NCI-H2171 (cell line): ENCODE results near the gene HTR2B.
"Not testable (repeated sequence)": the region's sequence is repeated elsewhere in the genome, so short reads cannot be mapped to it uniquely, and the experiment has no call there.

Source experiments
- DNase-seq: peaks from one replicate; lab custom pipeline; 2025; lab: John Stamatoyannopoulos, UW

The HTR2B gene

DNA sequence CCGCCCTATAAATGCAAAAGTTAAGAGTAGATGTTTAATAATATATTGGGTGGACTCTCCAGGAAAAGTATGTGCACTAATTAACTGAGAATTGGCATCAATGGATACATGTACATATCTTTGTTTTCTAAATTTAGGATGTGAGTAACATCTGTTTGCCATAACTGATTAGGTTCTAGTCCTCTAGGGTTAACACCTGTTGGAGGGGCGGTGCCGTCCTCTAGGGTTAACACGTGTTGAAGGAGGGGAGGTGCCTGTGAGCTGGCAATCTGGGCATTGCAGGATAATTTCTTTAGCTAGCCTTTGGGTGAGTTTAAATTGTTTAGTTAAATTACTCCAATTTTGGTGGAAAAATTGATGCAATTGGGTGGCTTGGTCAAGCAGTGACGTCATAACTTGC lies 30.9 kb downstream of the HTR2B start:
- DNase-seq: no peak

DNA sequence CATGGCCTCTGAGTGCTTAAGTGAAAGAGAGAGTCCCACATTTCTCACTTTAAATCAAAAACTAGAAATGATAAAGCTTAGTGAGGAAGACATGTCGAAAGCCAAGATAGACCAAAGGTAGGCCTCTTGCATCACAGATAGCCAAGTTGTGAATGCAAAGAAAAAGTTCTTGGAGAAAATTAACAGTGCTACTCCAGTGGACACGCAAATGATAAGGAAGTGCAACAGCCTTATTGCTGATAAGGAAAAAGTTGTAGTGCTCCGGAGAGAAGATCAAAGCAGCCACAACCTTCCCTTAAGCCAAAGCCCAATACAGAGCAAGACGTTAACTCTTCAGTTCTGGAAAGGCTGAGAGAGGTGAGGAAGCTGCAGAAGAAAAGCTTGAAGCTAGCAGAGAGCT lies 36.1 kb downstream of the HTR2B start:
- DNase-seq: no peak

DNA sequence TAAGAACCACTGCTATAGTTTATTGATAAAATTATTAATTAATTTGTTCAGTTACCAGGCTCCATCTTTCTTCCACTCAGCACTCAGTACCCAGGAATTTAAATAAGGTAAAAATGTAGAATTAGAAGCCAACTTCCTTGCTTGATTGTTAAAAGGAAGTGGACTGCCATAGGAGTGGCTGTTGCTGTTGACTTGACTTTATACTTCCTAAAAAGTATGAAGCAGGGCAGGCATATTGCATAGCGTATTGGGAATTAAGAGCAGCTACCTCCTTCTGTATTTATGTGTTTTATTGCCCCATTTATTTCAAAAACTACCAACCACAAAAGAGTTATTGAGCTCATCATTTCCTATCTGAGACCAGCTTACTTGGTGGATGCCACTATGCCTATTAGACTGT lies 40.3 kb downstream of the HTR2B start:
- DNase-seq: no peak

DNA sequence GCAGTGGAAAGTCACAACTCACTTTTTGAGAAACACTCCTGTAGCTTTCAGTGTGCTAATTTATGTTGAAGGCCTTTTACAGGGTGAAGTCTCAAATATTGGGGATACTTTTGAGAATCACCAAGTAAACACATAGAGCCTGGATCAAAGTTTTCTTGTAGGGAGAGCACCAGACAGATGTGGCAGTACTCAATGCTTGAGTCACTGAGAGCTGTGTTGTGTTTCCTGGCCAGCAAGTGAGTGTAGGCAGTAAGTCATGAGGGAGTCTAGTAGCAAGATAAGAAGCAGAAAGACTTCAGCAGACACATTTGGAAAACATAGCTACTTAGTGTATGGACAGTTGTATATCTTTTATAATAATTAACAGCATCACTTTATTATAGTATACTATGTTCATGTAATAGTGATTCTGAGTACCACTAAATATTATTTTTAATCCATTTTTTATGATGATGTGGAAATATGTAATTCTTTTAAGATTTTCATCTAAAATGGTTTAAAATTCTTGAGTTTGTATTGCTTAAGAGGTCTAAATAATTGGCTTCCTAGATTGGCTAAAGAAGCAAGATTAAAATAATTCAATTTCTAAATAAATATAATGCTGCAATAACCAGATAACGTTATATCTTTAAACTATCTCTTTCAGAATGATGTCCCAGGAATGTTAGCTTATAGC lies 55.3 kb downstream of the HTR2B start:
- DNase-seq: no peak

DNA sequence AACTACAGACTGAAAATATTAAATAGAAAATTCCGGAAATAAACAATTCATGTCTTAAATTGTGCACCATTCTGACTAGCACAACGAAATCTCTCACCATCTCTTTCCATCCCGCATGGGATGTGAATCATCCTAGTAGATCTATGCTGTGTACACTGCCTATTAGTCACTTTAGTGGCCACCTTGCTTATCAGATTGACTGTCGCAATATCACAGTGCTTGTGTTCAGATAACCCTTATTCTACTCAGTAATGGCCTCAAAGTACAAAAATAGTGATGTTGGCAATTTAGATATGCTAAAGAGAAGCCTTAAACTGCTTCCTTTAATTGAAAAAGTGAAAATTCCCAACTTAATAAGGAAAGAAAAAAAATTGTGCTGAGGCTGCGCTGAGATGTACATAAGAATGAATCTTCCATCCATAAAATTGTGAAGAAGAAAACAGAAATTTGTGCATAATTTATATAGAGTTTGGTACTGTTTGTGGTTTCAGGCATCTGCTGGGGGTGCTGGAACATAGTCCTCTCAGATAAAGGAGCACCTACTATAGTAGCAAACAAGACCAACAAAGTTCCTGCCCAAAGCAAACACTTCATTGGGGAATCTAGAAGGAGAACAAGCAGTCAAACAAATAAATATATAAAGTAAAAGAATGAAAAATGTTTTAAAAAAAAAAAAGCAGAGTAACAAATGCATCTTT lies 56.2 kb downstream of the HTR2B start:
- no peak for DNase-seq

DNA sequence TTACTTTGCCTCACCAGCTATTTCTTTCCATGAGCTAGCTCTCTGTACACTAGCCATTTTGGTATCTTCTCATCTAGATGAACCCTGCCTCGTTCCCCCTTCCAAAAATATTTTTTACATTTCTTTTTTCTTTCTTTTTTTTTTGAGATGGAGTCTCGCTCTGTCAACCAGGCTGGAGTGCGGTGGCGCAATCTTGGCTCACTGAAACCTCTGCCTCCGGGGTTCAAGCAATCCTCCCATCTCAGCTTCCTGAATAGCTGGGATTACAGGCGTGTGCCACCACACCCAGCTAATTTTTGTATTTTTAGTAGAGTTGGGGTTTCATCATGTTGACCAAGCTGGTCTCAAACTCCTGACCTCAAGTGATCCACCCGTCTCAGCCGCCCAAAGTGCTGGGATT lies 57.3 kb downstream of the HTR2B start:
- not testable (repeated sequence) for DNase-seq

DNA sequence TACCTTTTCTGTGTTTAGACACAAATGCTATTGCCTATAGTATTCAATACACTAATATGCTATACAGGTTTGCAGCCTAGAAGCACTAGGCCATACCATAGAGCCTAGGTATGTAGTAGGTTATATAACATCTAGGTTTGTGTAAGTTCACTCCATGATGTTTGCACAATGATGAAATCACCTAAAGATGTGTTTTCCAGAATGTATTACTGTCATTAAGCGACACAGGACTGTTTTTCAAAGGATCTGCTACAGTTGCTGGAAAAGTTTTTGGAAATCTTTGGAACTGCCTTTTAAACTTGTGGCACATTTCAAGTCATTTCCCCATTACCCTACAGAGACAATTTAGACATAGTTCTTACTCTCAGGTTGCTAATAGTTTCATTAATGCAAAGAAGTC lies 58.9 kb downstream of the HTR2B start:
- DNase-seq: no peak

DNA sequence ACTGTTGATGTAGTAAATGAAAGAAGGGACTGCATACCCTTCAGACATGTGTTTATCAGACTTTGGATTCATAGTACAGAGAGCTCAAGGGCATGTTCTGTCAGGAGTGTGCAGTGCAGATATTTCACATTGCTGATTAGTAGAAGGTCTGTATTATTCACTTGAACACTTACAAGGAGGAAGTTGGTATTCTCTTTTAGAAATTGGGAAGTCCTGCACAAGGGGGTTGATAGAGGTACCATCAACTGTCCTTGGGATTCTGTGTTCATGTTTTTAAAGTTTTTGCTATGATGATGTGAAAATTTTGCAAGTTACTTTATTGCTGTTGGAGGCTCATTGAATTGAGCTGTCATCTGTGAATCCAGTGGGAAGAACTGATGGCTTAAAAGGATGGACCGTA lies 61.5 kb downstream of the HTR2B start:
- DNase-seq: no peak

DNA sequence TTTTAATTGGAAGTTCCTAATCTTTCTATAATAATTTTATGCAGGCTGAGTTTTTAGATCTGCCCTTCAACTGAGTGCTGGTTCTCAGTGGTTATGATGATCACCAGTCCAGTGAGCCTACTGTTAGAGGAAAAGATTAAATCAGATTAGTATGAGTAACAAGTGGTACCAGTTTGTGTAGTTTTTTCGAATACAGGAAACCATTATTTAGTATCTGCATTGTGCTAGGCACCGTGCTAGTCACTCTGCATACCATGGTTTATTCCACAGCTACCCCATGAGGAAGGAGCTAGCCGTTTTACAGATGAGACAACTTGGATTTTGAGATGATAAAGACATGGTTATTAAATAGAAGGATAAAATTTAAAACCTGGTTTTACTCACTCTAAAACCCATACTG lies 62.1 kb downstream of the HTR2B start:
- DNase-seq: no peak

DNA sequence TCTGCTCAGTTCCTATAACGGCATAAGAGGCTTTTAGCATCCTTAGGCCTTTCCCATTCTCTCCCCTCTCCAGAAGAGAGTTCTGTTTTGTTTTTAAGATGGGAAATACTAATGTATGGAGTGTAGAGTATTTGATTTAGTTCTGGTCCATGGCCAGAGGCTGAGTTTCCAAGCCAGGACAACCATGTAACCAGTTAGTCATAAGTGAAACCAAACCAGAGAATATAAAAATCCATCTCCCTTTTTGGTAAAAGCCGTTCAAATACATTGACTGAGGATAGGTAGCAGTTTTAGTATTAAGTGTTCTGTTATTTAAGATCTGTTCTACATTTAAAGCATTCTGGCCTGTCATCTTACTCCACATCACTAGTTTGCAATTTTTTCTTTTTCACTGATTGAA lies 65.1 kb downstream of the HTR2B start:
- DNase-seq: no peak

DNA sequence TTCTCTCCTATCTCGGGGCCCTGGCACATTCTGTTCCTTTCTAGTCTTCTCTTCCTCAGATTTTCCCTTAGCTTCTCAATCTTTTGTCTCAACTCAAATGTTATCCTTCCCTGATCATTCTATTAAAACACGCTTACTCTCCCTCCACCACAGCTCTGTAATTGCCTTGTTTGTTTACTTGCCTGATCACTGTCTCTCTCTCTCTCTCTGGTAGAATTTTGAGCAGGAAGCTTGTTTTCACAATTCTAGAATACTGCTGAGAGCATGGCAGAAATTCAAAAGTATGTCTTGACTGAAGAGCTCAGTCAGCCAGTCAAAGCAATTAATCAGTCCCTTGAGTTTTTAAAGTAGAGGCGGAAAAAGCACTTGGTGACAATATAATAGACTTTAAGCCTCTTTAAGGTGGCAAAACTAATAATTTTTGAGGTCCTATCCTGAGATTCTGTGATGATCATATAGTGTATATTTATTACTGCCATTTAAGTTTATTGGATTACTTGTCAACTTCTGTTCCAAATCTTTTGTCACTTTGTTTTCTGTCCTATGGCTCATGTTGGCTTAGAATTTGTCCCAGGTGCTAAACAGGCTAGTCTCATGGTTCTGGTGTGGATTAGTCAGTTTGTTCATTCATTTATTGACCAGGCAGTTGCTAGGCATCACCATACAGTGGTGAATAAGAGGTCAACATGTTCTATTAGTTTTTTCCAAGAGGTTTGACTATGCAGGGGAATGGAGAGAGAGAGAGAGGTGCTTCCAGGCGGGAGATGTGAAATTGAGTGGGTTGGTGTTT lies 65.9 kb downstream of the HTR2B start:
- no peak for DNase-seq
